H9 (cell line): Measurements from ENCODE around the gene RELCH. TPM values are rescaled to one million over a fixed set of nuclear protein-coding genes. Genes with fewer than 3 reads are reported as not detected.

Source experiments
- DNase-seq: peaks from one replicate; pipeline ENCODE4 v3.0.0-alpha.2; 2017
- H2AFZ ChIP-seq: one replicate; pipeline ENCODE4 v1.6.1; 2013; ENCODE audit warnings: mild to moderate bottlenecking, low read length, control low read depth, moderate library complexity
- H2AK5ac ChIP-seq: 2 replicates; pipeline ENCODE4 v1.6.1; 2013; ENCODE audit warnings: low read length, control low read depth, mixed read lengths; ENCODE audit not compliant: insufficient read length
- H2BK120ac ChIP-seq: one replicate; pipeline ENCODE4 v1.6.1; 2013; ENCODE audit warnings: low read depth, mild to moderate bottlenecking, low read length, control low read depth, inconsistent platforms; ENCODE audit not compliant: poor library complexity, severe bottlenecking
- H2BK12ac ChIP-seq: 2 replicates; pipeline ENCODE4 v1.6.1; 2013; ENCODE audit warnings: low read length, control low read depth, mixed read lengths, low read depth; ENCODE audit not compliant: insufficient read length
- H2BK15ac ChIP-seq: 2 replicates; pipeline ENCODE4 v1.6.1; 2013; ENCODE audit warnings: low read depth, low read length, control low read depth
- H2BK20ac ChIP-seq: one replicate; pipeline ENCODE4 v1.6.1; 2013; ENCODE audit warnings: low read depth, mild to moderate bottlenecking, low read length, control low read depth, inconsistent platforms; ENCODE audit not compliant: poor library complexity, severe bottlenecking
- H2BK5ac ChIP-seq: 2 replicates; pipeline ENCODE4 v1.6.1; 2013; ENCODE audit warnings: low read length, control low read depth, mixed read lengths; ENCODE audit not compliant: insufficient read length
- H3K14ac ChIP-seq: 2 replicates; pipeline ENCODE4 v1.6.1; 2013; ENCODE audit warnings: low read length, control low read depth; ENCODE audit not compliant: insufficient read depth
- H3K18ac ChIP-seq: 2 replicates; pipeline ENCODE4 v1.6.1; 2013; ENCODE audit warnings: low read depth, mild to moderate bottlenecking, mixed read lengths, low read length, control low read depth; ENCODE audit not compliant: insufficient read length
- H3K23ac ChIP-seq: 2 replicates; pipeline ENCODE4 v1.6.1; 2013; ENCODE audit warnings: low read length, control low read depth, mixed read lengths, low read depth; ENCODE audit not compliant: insufficient read length
- H3K23me2 ChIP-seq: 2 replicates; pipeline ENCODE4 v1.6.1; 2013; ENCODE audit warnings: low read depth, mild to moderate bottlenecking, mixed read lengths, low read length, control low read depth; ENCODE audit not compliant: insufficient read length, poor library complexity, severe bottlenecking
- H3K27ac ChIP-seq: 2 replicates; pipeline ENCODE4 v1.5.1; 2013; ENCODE audit warnings: low read length, control low read depth, mixed read lengths, low read depth; ENCODE audit not compliant: insufficient read length
- H3K27me3 ChIP-seq: 2 replicates; pipeline ENCODE4 v1.6.1; 2013; ENCODE audit warnings: low read length, control low read depth, inconsistent platforms; ENCODE audit not compliant: insufficient read depth
- H3K4ac ChIP-seq: 2 replicates; pipeline ENCODE4 v1.6.1; 2013; ENCODE audit warnings: low read depth, mild to moderate bottlenecking, control low read depth, inconsistent platforms, low read length, moderate library complexity
- H3K4me1 ChIP-seq: 2 replicates; pipeline ENCODE4 v1.6.1; 2013; ENCODE audit warnings: low read length, control low read depth, inconsistent platforms; ENCODE audit not compliant: insufficient read depth
- H3K4me2 ChIP-seq: 2 replicates; pipeline ENCODE4 v1.6.1; 2013; ENCODE audit warnings: low read length, control low read depth, mixed read lengths; ENCODE audit not compliant: insufficient read length, insufficient read depth
- H3K56ac ChIP-seq: 2 replicates; pipeline ENCODE4 v1.6.1; 2013; ENCODE audit warnings: low read depth, mild to moderate bottlenecking, mixed read lengths, low read length, control low read depth; ENCODE audit not compliant: insufficient read length
- H3K79me1 ChIP-seq: 2 replicates; pipeline ENCODE4 v1.6.1; 2013; ENCODE audit warnings: low read depth, mild to moderate bottlenecking, moderate library complexity, low read length, control low read depth, inconsistent platforms; ENCODE audit not compliant: insufficient read depth, poor library complexity, severe bottlenecking
- H3K79me2 ChIP-seq: 2 replicates; pipeline ENCODE4 v1.6.1; 2013; ENCODE audit warnings: low read length, control low read depth, inconsistent platforms; ENCODE audit not compliant: insufficient read depth
- H3K9ac ChIP-seq: 2 replicates; pipeline ENCODE4 v1.6.1; 2013; ENCODE audit warnings: low read length, control low read depth, mixed read lengths; ENCODE audit not compliant: insufficient read length; ENCODE audit errors: extremely low read depth
- H3K9me3 ChIP-seq: one replicate; pipeline ENCODE4 v1.6.1; 2013; ENCODE audit warnings: low read depth, low read length, inconsistent platforms; ENCODE audit not compliant: control insufficient read depth
- H3T11ph ChIP-seq: one replicate; pipeline ENCODE4 v1.6.1; 2013; ENCODE audit warnings: mild to moderate bottlenecking, low read length, control low read depth, inconsistent platforms
- H4K20me1 ChIP-seq: one replicate; pipeline ENCODE4 v1.6.1; 2013; ENCODE audit not compliant: control insufficient read depth, insufficient read length, insufficient read depth
- H4K5ac ChIP-seq: 2 replicates; pipeline ENCODE4 v1.6.1; 2013; ENCODE audit warnings: low read depth, mild to moderate bottlenecking, mixed read lengths, low read length, control low read depth; ENCODE audit not compliant: insufficient read length
- H4K8ac ChIP-seq: replicated peaks from 2 replicates; pipeline ENCODE4 v1.6.1; 2013; ENCODE audit warnings: low read length, control low read depth, mixed read lengths, low read depth; ENCODE audit not compliant: insufficient read length
- H4K91ac ChIP-seq: 2 replicates; pipeline ENCODE4 v1.6.1; 2013; ENCODE audit warnings: low read depth, mild to moderate bottlenecking, moderate library complexity, mixed read lengths, low read length, control low read depth; ENCODE audit not compliant: insufficient read length
- H3K27ac Mint-ChIP-seq, 3 experiments: 2 replicates in 2 of 3; 3 replicates in 1 of 3; pipeline ENCODE4 v1.8.0; 2020 to 2021; ENCODE audit warnings: mixed read lengths in 3 of 3, mild to moderate bottlenecking in 1 of 3, moderate library complexity in 1 of 3
- H3K27me3 Mint-ChIP-seq: 2 replicates; pipeline ENCODE4 v1.8.0; 2021; ENCODE audit warnings: low read depth, mild to moderate bottlenecking, moderate library complexity, mixed read lengths
- H3K36me3 Mint-ChIP-seq, 3 experiments: 2 replicates in 2 of 3; 3 replicates in 1 of 3; pipeline ENCODE4 v1.8.0; 2020 to 2021; ENCODE audit warnings: low read depth in 3 of 3, mixed read lengths in 3 of 3; ENCODE audit not compliant: insufficient read depth in 1 of 3
- H3K4me1 Mint-ChIP-seq, 2 experiments: 2 replicates each; pipeline ENCODE4 v1.8.0; 2020; ENCODE audit warnings: mixed read lengths in 2 of 2
- H3K4me3 Mint-ChIP-seq, 2 experiments: 2 replicates in 1 of 2; 3 replicates in 1 of 2; pipeline ENCODE4 v1.8.0; 2020 to 2021; ENCODE audit warnings: mild to moderate bottlenecking in 2 of 2, mixed read lengths in 2 of 2, moderate library complexity in 1 of 2
- H3K9me3 Mint-ChIP-seq, 2 experiments: 2 replicates in 1 of 2; 3 replicates in 1 of 2; pipeline ENCODE4 v1.8.0; 2020; ENCODE audit warnings: mild to moderate bottlenecking in 2 of 2, mixed read lengths in 2 of 2, moderate library complexity in 1 of 2
- CTCF ChIP-seq: fragments of 200-600 bp; sonication (generic); conservative IDR thresholded peaks from 3 replicates; pipeline ENCODE4 v1.8.0; 2021; ENCODE audit warnings: antibody characterized with exemption, mild to moderate bottlenecking
- total RNA-seq: library from RNA; stranded (reverse); gene quantifications from 2 replicates; pipeline ENCODE4 v1.2.1, GENCODE V29; 2021

Gene RELCH
- total RNA-seq, 1 experiment from 2014 or later: 32.3 TPM

GRCh38 chr18:62258093-62258492 is 71.0 kb downstream of the RELCH start:
- H2AK5ac ChIP-seq: no peak overlapping the region
- H3K27me3 ChIP-seq: no peaks in the 10 kb centered on the region
- H3K56ac ChIP-seq: no peak overlapping the region
- H3K27ac ChIP-seq: no peak overlapping the region
- H3K23ac ChIP-seq: no peak overlapping the region
- H3K4me1 Mint-ChIP-seq: peaks cover 3 to 8% of the 10 kb centered on the region in 2 experiments; a peak in 3 of 4 replicates
- H4K8ac ChIP-seq: no peak overlapping the region
- no peak overlapping the region for H3K4me2 ChIP-seq
- no peaks in the 10 kb centered on the region for H3K4me1 ChIP-seq
- TF ChIP-seq CTCF: no peak
- DNase-seq: no peak
- no peaks in the 10 kb centered on the region for H3K9me3 Mint-ChIP-seq
- no peak overlapping the region for H3T11ph ChIP-seq
- no peaks in the 10 kb centered on the region for H3K79me2 ChIP-seq
- no peaks in the 10 kb centered on the region for H3K79me1 ChIP-seq
- H3K36me3 Mint-ChIP-seq: peaks cover 9 to 59% (median 34%) of the 10 kb centered on the region in 3 experiments; a peak in 6 of 7 replicates
- H4K20me1 ChIP-seq: no peaks in the 10 kb centered on the region
- H2BK20ac ChIP-seq: no peak overlapping the region
- H2BK120ac ChIP-seq: no peak overlapping the region
- H3K23me2 ChIP-seq: no peaks in the 10 kb centered on the region
- no peak overlapping the region for H3K18ac ChIP-seq
- no peak overlapping the region for H3K4ac ChIP-seq
- H2BK15ac ChIP-seq: no peak overlapping the region
- H3K27ac Mint-ChIP-seq: no peak overlapping the region
- H4K91ac ChIP-seq: no peak overlapping the region
- H2BK5ac ChIP-seq: no peak overlapping the region
- H3K14ac ChIP-seq: no peak overlapping the region
- H3K27me3 Mint-ChIP-seq: no peaks in the 10 kb centered on the region
- no peak overlapping the region for H3K9ac ChIP-seq
- no peak overlapping the region for H4K5ac ChIP-seq
- no peak overlapping the region for H3K4me3 Mint-ChIP-seq
- H2BK12ac ChIP-seq: no peak overlapping the region
- H2AFZ ChIP-seq: no peak overlapping the region
- H3K9me3 ChIP-seq: no peaks in the 10 kb centered on the region
